Right atrium auricular region (tissue), 2 donors: ENCODE results near the gene GFAP. TPM values are rescaled to one million over a fixed set of nuclear protein-coding genes. Genes with fewer than 3 reads are reported as not detected.
A peak's percentile ranks its signal among the peaks of the same experiment; 100 is the strongest.

Experiments used
- DNase-seq: peaks from one replicate; pipeline ENCODE4 v3.0.0-alpha.2; 2019; ENCODE audit warnings: low spot score
- H3K27ac ChIP-seq, 2 donors: fragments of 200-600 bp; sonication (generic); 1 replicate in 1 of 2; 2 replicates in 1 of 2; pipeline ENCODE4 v1.5.1; 2016 to 2019
- H3K27me3 ChIP-seq, 2 donors: fragments of 200-600 bp; sonication (generic); one replicate each; pipeline versions ENCODE4 v1.5.1 to v1.6.0; 2017 to 2019
- H3K36me3 ChIP-seq: fragments of 200-600 bp; sonication (generic); one replicate; pipeline ENCODE4 v1.5.1; 2016
- H3K4me1 ChIP-seq, 2 donors: fragments of 200-600 bp; sonication (generic); one replicate each; pipeline versions ENCODE4 v1.5.1 to v1.6.0; 2017 to 2019
- H3K4me3 ChIP-seq, 2 donors: fragments of 200-600 bp; sonication (generic); 1 replicate in 1 of 2; 2 replicates in 1 of 2; pipeline ENCODE4 v1.5.1; 2017 to 2019; ENCODE audit warnings: mild to moderate bottlenecking in 1 of 2, moderate library complexity in 1 of 2
- H3K9me3 ChIP-seq, 2 donors: fragments of 200-600 bp; sonication (generic); one replicate each; pipeline ENCODE4 v1.5.1; 2019
- total RNA-seq, 2 donors: library from RNA; depleted of rRNA; stranded (reverse); fragments of >200 nt; gene quantifications; one replicate each; pipeline ENCODE4 v1.1.0, GENCODE V29; 2016
- TF ChIP-seq, protein P1 (sequence below), 2 donors: fragments of 200-600 bp; sonication (generic); IDR thresholded peaks; one replicate each; pipeline ENCODE4 v1.5.1; 2019; ENCODE audit warnings: antibody characterized with exemption in 2 of 2

GFAP gene
- total RNA-seq, 2 donors from 2014 or later: 4.6 to 5.3 TPM

DNA sequence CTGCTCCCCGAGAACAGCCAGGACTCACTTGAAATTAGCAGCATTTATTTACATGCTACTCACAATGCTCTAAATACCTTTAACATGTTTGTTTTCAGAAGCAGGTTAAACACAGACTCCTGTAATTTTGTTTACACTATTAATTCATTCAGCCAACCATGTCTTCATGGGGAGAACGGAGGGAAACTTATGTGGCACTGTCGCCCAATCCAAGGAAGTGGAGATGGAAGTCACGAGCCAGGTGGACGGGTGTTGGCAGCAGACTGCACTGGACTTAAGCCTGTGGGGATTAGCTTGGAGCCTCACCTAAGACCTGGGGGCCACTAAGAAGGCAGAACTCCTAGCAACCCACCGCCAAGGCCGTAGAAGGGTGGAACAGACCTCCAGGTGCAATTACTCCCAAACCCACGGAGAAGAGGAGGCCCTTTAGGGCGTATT is 8.8 kb upstream of the GFAP start:
- TF ChIP-seq, protein P1, sequence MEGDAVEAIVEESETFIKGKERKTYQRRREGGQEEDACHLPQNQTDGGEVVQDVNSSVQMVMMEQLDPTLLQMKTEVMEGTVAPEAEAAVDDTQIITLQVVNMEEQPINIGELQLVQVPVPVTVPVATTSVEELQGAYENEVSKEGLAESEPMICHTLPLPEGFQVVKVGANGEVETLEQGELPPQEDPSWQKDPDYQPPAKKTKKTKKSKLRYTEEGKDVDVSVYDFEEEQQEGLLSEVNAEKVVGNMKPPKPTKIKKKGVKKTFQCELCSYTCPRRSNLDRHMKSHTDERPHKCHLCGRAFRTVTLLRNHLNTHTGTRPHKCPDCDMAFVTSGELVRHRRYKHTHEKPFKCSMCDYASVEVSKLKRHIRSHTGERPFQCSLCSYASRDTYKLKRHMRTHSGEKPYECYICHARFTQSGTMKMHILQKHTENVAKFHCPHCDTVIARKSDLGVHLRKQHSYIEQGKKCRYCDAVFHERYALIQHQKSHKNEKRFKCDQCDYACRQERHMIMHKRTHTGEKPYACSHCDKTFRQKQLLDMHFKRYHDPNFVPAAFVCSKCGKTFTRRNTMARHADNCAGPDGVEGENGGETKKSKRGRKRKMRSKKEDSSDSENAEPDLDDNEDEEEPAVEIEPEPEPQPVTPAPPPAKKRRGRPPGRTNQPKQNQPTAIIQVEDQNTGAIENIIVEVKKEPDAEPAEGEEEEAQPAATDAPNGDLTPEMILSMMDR (IDR thresholded peaks at IDR 0.05): no peak
- no peak overlapping the region for H3K4me3 ChIP-seq
- DNase-seq: no peak

DNA sequence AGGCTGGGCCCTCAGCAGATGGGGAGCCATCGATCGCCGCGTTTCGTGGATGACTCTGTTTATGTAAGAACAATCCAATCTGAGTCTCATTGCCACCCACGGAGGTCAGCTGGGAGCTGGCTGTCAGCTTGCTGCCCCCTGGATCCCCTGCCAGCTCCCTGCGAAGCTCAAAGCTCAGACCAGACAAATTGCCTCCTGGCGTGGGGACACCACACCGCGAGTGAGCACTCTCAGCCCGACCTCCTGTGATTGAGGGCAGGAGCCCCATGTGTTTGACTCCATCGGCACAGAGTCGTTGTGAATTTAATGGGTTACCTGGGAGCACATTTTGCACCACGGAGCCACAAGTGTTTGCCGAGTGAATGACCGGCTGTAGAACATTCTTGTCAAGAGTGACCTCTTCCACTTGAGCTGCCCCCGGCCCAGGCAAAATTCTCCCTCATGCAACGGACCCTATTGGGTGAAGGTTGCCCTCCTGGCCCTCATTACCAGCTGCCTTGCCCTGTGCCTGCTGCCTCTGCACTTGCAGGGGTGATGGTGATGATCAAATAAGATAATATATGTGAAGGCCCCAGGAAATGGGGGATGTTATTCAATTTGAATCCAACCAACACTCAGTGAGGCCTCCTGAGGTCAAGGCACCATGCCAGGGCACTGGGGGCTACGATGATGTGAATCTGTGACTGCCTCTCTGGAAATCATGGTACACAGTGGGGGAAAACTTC is 7.6 kb upstream of the GFAP start:
- Histone ChIP-seq H3K4me3 (no peak overlapping the region), H3K36me3 (no peaks in the 10 kb centered on the region), H3K27me3 (no peaks in the 10 kb centered on the region), H3K4me1 (peaks cover 0 to 28% of the 10 kb centered on the region in 2 donors), H3K9me3 (no peaks in the 10 kb centered on the region), H3K27ac (no peak overlapping the region)
- TF ChIP-seq, protein P1 (IDR thresholded peaks at IDR 0.05): no peak
- no peak for DNase-seq

More for the DNA sequence above, 8.8 kb upstream of the GFAP start:
- no peaks in the 10 kb centered on the region for H3K9me3 ChIP-seq
- no peaks in the 10 kb centered on the region for H3K36me3 ChIP-seq
- peaks cover 0 to 28% of the 10 kb centered on the region in 2 donors for H3K4me1 ChIP-seq
- H3K27ac ChIP-seq: no peak overlapping the region
- H3K27me3 ChIP-seq: no peaks in the 10 kb centered on the region

DNA sequence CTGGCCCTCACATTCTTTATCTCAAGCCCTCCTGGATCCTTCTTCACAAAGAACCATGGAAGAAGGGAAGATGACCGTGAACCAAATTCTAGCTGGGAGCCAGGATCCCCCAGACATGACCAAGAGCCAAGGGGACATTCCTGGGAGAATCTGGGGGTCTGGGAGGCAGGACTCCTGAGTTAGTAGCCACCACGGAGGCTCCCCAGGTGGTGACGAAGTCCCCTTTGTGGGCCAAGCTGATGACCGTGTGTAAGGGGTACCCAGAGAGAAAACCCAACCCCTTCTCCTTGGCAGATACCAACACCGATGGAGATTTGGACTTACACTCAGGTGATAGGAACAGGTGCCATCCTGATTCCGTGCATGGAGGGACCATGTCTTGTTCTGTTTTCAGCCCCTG is 6.8 kb upstream of the GFAP start:
- DNase-seq: no peak
- TF ChIP-seq, protein P1 (IDR thresholded peaks at IDR 0.05): no peak
- H3K27ac ChIP-seq: no peak overlapping the region
- no peaks in the 10 kb centered on the region for H3K27me3 ChIP-seq
- no peaks in the 10 kb centered on the region for H3K36me3 ChIP-seq
- no peak overlapping the region for H3K4me3 ChIP-seq
- peaks cover 0 to 34% of the 10 kb centered on the region in 2 donors for H3K4me1 ChIP-seq
- H3K9me3 ChIP-seq: no peaks in the 10 kb centered on the region

DNA sequence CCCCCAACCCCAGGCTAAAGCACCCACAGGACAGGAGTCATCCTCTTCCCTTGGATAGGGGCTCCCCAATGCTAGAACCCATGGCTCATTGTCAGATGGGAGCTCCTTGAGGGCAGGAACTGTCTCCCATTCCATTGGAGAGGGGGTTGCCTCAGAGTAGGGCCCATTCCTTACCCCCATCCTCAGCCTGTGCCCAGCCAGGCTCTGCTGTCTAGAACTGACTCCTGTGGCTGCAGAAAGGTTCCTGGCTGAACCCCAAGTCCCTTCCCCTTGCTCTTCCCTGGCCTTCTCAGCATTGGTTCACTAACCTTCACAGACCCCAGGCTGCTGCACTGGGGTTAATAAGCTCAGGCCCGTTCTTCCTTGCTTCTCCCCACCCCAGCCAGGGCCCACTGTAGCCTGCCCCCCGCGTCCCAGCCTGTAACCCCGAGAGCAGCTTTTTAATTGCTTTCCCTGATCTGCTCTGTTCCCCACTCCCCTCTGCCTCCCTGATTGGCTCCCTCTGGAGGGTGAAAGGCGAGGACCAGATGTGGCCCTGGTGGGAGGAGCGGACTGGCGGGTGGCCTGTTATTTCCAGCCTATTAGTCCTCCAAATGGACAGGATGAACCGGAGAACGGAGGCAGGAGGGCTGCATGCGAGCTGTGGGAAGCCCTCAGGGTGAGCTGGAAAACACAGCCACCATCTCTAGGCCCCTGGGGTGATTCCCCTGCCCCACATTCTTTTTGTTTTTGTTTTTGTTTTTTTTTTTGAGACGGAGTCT is 6.0 kb upstream of the GFAP start:
- H3K4me1 ChIP-seq: peaks cover 0 to 40% of the 10 kb centered on the region in 2 donors
- TF ChIP-seq, protein P1 (IDR thresholded peaks at IDR 0.05): no peak
- no peak for DNase-seq
- H3K27ac ChIP-seq: peak overlapping the region; percentile 41 to 57
- no peak overlapping the region for H3K4me3 ChIP-seq
- no peaks in the 10 kb centered on the region for H3K36me3 ChIP-seq
- no peaks in the 10 kb centered on the region for H3K9me3 ChIP-seq
- H3K27me3 ChIP-seq: no peaks in the 10 kb centered on the region

DNA sequence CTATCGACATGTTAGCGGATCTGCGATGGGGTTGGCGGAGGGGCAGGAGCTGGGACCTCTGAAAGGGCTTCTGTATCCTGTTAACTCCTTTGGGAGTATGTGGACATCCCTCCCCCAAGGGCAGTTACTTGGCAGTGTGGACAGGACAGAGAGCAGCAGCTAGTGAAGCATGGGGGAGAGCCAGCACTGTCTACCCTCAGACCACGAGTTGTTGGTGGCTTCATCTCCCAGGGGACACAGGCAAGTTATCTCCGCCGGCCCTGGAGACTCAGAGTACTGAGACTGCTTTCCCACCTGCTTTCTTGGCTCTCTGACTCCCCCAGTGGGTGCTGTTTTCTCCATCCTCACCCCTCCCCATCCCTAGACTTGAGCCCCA is 5.3 kb upstream of the GFAP start:
- Histone ChIP-seq H3K4me1 (peaks cover 0 to 45% of the 10 kb centered on the region in 2 donors), H3K36me3 (no peaks in the 10 kb centered on the region), H3K9me3 (no peaks in the 10 kb centered on the region), H3K27ac (peak overlapping the region; percentile 41 to 57), H3K4me3 (no peak overlapping the region), H3K27me3 (no peaks in the 10 kb centered on the region)
- TF ChIP-seq, protein P1 (IDR thresholded peaks at IDR 0.05): no peak
- DNase-seq: no peak
